DMS153 treated with DMSO at 0.1 percent for 48 hours (cell line): Measurements from ENCODE around the gene POLR1D.
A peak's percentile ranks its signal among the peaks of the same experiment; 100 is the strongest.

Experiments used
- DNase-seq: peaks from one replicate; lab custom pipeline; 2025; ENCODE audit not compliant: unreplicated experiment; lab: John Stamatoyannopoulos, UW

Gene POLR1D

DNA sequence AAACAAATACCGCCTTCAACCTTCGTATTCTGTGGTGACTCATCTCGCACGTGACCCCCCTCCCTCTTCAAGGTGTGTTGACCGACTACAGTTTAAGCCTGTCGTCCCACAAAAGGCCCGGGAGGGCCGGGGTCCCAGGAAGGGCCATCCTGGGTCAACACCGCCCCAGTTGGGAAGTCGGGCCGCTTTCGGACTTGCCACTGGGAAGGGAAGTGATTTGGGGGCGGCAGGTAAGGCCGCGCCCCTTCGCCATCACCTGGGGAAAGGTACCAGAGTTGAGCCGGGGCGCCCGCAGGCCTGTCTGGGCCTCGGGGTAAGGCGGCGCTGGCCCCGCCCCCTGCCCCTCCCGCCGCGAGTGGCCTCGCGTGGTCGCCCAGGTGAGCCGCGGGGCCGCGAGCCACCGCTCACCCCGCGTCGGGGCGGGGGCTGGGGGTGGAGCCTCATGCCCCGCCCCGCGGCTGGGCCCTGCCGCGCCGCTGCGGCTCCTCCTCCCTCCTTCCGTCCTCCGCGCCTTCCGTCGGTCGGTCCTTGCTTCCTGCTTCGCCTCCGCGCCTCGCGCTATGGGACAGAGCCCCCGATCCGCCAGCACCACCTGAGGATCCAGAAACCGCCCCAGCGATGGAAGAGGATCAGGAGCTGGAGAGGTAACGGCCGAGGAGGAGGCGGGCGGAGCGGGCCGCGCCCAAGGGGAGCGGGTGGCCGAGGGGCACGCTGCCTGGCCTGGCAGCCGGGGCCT, at the start of gene POLR1D:
TSS of gene POLR1D (plus strand) at position 527 of the 736 bp plus-strand sequence. CDS start at position 619, 92 bp downstream.
- peak; percentile 77 for DNase-seq

- DNase-seq: no peak
Measured at GRCh38 chr13:27572234-27572901, 49.3 kb upstream of the POLR1D start.

- no peak for DNase-seq
Measured at GRCh38 chr13:27573265-27573664, 48.4 kb upstream of the POLR1D start.

DNA sequence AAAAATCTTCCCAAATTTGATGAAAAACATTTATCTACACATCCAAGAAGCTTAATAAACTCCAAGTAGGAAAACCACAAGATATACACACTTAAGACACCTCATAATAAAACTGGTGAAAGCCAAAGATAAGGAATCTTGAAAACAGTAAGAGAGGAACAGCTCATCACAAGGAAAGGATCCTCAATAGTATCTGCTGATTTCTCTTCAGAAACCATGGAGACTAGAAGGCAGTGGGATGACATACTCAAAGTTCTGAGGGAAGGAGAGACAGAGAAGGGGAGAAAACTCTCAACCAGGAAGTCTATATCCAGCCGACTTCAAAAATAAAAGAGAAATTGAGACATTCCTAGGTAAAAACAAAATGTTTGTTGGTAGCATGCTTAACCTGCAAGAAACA, 47.0 kb upstream of the POLR1D start:
- DNase-seq: no peak

GRCh38 chr13:27578121-27579030, 43.3 kb upstream of the POLR1D start:
- no peak for DNase-seq

- DNase-seq: no peak
Measured at GRCh38 chr13:27583645-27584044, 38.0 kb upstream of the POLR1D start.

GRCh38 chr13:27587095-27587746, 34.5 kb upstream of the POLR1D start:
- DNase-seq: no peak

DNA sequence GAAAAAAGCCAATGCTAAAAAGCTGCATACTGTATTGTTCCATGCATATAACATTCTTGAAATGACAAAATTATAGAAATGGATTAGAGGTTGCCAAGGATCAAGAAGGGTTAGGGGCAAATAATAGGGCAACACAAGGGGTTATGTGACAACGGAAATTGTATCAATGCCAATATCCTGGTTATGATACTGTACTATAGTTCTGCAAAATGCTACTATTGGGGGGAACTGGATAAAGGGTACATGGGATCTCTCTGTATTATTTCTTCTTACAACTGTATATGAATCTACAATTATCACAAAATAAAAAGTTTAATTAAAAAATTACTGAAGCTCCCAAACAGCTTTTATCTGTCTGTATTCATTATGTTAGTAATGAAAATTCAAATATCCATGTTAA, 33.3 kb upstream of the POLR1D start:
- DNase-seq: no peak

- no peak for DNase-seq
Measured at GRCh38 chr13:27592865-27593264, 28.8 kb upstream of the POLR1D start.

DNA sequence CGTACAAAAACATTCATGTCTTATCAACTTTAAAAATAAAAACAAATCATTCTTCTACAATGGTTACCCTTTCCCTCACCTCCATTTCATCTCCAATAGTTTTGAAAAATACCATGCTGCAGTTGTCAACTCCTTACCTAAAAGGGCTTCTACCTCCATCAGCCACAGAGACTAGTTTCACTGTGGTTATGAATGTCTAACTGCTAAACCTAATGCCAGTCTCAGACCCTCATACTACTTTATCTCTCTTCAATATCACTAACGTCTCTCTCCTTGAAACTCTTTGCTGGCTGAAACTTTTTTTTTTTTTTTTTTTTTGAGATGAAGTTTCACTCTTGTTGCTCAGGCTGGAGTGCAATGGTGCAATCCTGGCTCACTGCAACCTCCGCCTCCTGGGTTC, 28.4 kb upstream of the POLR1D start:
- DNase-seq: no peak

- DNase-seq: no peak
Measured at GRCh38 chr13:27595055-27595811, 26.5 kb upstream of the POLR1D start.

DNA sequence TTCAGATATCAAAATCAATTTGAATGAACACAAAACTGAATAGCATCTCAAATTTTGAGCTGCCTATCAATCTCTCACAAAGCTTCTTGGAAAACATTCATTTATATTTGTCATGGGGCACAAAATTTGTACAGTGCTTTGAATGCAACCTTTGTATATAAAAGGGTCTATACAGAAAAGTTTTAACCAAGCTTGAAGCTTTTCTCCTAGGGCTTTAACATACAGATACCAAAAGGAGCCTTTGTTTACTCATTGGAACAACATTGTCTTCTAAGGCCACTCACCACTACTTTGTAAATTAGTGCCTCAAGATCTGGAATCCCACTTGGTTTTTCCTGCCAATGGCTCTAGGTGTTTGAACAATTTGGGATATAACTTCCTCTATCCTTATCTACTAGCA, 22.6 kb upstream of the POLR1D start:
- no peak for DNase-seq

DNA sequence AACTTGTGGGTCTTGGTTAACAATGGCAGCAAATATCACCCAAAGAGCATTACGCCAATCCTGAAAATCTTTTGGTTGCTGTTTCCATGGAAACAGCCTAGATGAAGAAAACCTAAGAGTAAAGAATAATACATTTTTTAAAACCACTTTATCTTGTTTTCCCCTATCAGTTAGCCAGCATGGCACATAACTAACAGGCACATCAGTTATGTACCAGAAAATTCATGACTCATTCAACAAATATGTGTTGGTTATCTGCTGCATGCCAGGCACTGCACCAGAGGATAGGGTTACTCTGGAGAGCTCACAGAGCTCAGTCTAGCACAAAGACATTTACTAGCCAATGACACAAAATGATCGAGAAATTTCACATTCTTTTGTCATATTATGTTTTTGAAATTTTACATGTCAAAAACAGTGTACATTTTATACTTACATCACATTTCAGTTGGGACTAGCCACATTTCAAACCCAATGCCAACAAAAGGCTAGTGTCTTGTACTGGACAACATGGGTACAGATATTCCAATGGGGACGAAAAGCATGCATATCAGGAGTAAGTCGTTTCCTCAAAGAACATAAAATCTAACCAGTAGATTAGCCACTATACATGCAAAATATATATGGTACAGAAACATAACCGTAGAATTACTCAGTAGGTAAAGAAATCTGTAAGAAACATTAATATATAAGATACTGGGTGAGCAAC, 21.7 kb upstream of the POLR1D start:
- no peak for DNase-seq

GRCh38 chr13:27600711-27601110, 21.0 kb upstream of the POLR1D start:
- DNase-seq: no peak

DNA sequence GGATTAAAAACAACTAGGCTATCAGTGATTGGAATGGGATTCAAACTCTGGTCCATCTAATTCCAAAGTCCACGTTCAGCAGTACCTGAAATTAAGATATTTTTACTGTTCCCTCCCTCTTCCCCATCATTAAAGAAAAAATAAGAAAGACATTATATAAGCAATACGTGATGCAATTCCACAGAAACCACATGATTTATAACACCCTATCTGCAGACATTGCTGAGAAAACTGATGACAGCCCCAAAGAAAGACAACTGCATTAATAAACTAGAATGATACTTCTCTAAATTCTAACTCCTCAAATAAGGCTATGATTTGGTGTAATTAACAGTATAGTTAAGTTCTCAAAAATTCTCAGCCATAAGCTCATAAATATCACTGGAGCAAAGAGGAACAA, 20.5 kb upstream of the POLR1D start:
- DNase-seq: no peak

DNA sequence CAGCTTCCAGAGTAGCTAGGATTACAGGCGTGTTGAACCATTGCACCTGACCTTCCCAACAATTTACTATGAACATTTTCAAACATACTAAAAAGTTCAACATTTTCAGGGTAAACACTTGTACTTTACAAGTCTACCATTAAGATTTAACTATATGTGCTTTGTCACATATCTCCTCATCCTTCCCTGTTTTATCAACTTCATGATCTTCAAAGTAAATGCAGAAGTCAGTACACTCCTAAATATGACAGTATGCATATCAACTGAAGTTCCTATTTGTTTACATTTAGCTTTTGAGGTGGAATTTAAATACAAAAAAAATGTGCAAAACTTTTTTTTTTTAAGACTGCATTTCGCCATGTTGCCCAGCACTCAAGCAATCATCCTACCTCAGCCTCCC, 19.9 kb upstream of the POLR1D start:
- no peak for DNase-seq

GRCh38 chr13:27605099-27605498, 16.6 kb upstream of the POLR1D start:
- DNase-seq: no peak

DNA sequence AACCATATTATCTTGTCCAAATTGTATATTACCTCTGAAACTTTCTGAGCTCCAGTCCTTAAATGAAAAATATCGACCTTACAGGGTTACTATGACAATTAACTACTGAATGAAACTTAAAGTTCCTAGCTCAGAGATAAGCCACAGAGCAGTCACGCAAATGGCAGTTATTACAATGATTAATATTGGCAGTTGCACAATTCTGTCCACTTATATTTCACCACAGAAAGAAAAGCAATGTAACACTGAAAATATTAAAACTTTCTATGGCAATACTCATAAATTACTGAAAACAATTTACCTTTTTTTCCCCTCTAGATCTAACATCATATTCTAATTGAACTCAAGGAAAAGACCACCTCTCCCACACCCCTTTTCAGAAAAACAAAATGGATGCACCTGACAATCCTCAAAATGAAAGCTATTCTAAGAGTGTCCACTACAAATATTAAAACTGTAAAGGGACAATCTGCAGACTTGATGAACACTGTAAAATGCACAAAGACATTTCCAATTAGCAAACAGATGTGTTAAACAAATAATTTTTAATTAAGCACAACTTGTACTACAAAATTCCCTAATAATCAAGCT, 16.0 kb upstream of the POLR1D start:
- DNase-seq: no peak

DNA sequence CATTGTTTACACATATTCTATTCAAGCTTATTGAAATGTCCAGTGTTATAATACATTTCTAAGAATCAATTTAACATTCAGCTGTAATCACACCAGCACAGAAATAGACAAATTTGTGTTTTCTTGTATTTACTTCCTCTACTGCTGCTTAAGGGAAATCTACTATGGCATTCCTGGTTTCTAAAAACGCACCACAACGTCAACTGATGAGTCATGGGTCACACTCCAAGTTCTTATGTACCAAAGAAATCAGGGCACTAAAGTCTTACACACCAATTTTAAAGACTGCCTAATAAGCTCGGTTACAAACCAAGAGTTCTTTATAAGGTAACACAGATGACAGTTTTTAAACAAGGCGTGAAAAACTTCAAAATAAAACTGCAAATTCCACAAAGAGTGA, 14.6 kb upstream of the POLR1D start:
- DNase-seq: no peak
